CD4-positive, alpha-beta T cell treated with Interferon gamma for 1 hour (primary cell): ENCODE data around the gene DMPK.
"Not testable (repeated sequence)": the region's sequence is repeated elsewhere in the genome, so short reads cannot be mapped to it uniquely, and the experiment has no call there.

Experiments used
- DNase-seq: peaks from one replicate; pipeline ENCODE4 v3.0.0-alpha.2; 2020

Gene DMPK

GRCh38 chr19:45767881-45768654 is 14.2 kb downstream of the DMPK start:
- no peak for DNase-seq

- DNase-seq = no peak
These were observed 14.8 kb downstream of the DMPK start for GRCh38 chr19:45767410-45767880.

DNA sequence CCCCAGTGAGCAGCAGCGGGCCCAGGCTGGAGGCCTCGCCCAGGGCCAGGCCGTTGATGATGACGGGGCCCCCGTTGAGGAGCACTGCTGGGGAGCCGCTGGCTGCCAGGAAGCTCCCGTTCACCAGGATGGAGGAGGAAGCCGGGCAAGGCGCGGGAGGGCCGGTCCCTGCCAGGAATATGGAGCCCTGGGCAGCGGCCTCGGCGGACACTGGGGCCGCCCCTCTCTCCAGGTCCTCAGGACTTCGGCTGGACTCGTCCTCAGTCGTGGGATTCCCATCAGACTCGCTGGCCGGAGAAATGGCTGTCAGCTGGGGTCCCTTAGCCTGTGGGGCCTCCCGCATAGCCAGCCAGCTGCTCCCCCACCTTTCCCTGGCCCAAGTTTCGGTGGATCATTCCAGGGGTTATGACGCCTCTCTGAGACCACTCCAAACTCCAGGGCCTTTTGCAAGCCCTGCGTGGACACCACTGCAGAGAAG is 15.4 kb downstream of the DMPK start:
- DNase-seq = no peak

DNA sequence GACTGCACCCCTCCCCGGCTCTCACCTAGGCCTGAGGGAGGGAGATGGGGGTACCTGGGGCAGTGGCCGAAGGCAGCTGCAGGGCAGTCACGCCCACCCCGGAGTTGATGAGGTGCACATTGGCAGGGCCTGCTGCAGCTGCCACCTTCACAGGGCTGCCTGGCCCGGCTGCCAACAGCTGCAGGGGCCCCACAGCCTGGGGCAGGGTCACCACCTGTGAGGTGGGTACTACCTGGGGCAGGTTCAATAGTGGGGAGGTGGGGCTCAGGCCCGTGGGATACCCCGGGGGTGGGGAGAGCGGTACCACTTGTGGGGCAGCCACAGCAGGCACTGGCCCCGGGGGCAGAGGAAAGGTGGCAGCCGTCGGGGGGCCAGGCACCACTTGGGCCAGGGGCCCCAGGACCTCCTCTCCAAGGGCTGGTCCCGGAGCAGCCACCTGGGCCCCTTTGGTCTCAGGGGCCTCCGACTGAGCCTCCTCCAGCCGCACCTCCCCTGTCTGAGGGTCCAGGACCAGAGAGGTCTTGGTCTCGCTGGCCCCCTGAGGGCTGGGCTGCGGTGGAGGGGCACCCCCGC is 15.9 kb downstream of the DMPK start:
- DNase-seq = no peak

GRCh38 chr19:45765702-45766295 is 16.5 kb downstream of the DMPK start:
- no peak for DNase-seq

DNA sequence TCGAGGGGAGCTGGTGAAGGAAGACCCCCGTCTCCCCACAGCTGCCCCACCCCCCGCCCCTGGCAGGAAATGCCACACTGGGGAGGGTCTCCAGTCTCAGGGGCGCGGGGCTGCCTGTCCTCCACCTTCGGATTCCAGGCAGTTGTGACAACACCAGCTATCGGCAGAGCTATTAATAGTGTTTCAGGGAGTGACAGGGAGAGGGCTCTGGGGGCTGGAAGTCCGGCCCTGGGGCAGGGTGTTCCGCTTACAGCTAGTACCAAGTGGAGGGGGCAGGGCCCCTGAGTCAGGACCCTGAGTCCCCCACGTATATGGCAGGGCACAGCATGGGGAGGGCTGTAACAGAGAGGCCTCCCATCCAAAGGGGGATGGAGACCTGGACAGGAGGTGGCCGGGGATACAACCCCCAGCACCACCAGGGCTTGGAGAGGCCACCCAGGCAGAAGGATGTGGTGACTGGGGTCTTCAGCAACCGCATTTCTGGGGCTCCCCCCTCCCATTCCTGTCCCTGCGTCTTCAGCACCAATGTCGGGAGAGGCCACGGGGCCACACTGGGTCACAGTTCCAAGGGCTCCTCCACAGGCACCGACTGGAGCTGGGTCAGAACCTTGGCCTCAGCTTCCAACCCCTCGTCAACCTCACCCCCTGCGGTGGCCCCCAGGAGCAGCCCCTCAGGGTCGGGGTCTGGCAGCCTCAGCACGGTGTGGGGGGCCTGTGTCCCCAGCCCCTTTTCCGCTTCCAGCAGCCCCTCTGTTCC is 17.2 kb downstream of the DMPK start:
- DNase-seq = no peak

- DNase-seq = no peak
These were observed 17.8 kb downstream of the DMPK start for GRCh38 chr19:45764475-45764874.

DNA sequence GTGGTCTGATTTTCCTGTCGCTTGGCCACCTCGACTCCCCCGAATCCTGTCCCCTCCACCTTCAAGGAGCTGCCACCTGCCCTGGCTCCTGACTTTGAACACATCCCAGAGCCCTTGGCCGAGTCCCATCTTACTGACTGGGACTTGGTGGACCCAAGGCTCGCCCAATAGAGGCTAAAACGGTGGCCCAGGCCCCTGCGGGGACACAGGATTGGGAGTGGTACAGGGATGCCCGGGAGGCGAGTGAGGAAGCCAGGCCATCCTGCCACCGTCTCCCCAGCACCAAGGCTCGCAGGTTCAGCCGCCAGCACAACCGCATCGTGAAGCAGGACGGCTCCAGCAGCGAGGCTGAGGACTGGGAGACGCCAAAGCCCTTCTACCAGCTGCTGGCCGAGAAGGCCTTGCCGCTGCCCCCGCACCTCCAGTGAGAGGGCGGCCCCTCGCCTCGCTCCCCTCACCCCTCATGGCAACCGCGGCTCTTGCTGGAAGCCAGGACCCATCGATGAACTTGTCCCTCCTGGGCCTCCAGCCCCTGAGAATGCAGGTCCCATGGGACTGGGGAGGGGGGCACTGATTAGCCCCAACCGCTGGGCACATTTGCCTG is 18.5 kb downstream of the DMPK start:
- DNase-seq = no peak

GRCh38 chr19:45762870-45763631 is 19.2 kb downstream of the DMPK start:
- DNase-seq = no peak

- DNase-seq = no peak
These were observed 20.6 kb downstream of the DMPK start for GRCh38 chr19:45761714-45762113.

DNA sequence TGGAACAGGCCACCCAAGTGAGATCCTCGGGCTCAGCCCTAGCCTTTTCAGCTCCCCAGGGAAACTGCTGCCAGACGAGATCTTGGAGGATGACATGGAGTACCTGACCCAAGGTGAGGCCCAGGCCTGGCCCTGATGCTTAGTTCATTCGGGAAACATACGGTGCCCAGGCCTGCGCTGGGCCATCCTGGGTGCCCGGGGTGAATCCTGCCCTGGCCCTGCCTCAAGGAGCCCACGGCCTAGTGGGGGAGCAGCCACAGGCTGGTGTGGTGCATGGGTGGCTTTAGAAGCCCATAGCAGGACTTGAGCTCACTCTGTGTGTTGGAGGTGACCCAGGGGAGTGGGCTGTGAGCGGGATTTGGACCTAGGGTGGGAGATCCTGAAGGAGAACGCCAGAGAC is 23.4 kb downstream of the DMPK start:
- DNase-seq = no peak

DNA sequence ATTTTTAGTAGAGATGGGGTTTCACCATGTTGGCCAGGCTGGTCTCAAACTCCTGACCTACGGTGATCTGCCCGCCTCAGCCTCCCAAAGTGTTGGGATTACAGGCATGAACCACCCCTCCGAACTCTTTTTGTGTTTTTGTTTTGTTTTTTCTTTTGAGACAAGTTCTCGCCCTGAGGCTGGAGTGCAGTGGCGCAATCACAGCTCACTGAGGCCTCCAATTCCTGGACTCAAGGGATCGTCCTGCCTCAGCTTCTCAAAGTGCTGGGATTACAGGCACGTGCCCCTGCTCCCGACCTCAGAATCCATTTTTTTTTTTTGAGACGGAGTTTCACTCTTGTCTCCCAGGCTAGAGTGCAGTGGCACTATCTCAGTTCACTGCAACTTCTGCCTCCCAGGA is 24.6 kb downstream of the DMPK start:
- no peak for DNase-seq

DNA sequence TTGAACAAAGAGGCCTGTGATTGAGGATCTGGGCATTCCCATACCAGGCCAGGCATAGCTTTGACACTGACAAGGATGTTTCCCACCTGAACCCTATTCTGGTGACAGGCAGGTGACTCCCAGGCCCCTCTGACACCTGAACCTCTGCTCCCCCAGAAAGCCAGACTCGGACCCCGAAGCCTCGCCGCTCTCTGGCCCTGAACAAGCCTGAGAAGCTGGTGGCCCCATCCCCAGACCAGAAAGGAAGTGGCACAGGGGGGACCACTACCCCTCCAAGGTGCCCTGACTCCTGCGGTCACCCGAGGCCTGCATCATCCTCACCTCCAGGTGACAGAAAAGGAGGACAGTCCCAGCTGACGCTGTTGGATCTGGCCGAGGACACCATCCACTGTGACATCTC is 28.0 kb downstream of the DMPK start:
- DNase-seq = no peak

DNA sequence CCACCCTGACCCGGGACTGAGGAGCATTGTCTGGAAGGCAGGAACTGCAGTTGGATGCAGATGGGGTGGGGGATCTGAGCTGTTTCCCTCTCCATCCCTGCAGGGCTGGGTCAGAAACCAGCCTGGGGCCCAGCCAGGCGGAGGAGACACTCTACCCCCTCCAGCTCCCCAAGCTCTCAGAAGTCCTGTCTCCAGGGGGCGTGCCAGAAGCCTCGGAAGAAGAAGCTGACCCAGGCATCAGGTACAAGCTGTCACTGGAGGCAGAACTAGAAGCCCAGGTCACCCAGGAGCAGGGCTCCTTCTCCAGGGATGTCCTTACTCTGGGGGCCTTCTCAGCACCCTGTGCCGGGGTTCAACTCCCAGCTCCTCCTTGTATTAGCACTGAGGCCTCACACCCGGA is 28.7 kb downstream of the DMPK start:
- DNase-seq = no peak

GRCh38 chr19:45752639-45753038 is 29.7 kb downstream of the DMPK start:
- DNase-seq = no peak

GRCh38 chr19:45751483-45751882 is 30.8 kb downstream of the DMPK start:
- not testable (repeated sequence) for DNase-seq

DNA sequence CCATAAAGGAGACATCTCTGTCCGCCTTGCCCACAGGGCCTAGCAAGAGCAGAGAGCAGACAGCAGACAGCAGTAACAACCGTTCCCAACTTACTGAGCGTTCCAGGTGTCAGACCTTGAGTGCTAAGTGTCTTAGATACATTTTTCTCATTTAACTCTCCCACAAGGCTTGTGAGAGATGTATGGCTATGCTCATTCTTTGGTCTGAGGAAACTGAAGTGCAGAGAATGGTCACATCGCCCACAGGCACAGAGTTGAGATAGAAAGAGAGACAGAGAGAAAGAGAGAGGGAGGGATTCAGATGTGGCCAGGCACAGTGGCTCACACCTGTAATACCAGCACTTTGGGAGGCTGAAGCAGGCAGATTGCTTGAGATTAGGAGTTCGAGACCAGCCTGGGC is 34.8 kb downstream of the DMPK start:
- DNase-seq = no peak

DNA sequence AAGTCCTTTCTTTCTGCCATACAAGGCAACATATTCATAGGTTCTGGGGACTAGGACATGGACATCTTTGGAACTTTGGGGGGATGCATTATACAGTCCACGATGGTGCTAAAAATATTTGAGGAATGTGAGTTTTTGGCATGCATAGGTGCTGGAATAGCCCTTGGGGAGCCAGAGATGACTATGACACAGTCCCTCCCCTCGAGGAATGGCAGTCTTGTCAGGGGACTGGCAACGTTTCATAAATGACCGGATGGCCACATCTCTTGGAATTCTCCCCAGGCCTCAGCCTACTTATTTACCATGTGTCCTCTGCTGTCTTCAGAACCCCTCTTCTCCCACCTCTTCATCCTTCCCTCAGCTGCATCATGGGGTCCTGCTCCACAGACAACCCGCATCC is 35.4 kb downstream of the DMPK start:
- DNase-seq = no peak

GRCh38 chr19:45745606-45746005 is 36.7 kb downstream of the DMPK start:
- DNase-seq = no peak

DNA sequence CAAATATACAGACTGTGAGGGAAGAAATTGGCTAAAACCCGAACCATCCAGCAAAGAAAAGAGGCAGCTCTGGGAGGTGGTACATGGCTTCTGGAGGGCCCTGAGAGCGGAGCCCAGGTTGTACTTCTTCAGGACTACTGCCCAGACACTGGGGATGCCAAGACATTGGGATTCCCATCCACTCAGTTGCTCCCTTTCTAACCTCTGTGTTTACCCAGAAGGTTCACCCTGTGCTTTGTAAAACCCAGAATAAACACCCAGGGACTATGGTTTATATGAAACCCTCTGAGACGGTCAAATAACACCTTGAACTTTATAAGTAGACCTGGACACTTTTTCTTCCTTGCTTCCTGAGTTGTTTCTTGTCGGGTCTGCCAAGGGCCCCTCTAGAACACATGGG is 39.3 kb downstream of the DMPK start:
- no peak for DNase-seq

DNA sequence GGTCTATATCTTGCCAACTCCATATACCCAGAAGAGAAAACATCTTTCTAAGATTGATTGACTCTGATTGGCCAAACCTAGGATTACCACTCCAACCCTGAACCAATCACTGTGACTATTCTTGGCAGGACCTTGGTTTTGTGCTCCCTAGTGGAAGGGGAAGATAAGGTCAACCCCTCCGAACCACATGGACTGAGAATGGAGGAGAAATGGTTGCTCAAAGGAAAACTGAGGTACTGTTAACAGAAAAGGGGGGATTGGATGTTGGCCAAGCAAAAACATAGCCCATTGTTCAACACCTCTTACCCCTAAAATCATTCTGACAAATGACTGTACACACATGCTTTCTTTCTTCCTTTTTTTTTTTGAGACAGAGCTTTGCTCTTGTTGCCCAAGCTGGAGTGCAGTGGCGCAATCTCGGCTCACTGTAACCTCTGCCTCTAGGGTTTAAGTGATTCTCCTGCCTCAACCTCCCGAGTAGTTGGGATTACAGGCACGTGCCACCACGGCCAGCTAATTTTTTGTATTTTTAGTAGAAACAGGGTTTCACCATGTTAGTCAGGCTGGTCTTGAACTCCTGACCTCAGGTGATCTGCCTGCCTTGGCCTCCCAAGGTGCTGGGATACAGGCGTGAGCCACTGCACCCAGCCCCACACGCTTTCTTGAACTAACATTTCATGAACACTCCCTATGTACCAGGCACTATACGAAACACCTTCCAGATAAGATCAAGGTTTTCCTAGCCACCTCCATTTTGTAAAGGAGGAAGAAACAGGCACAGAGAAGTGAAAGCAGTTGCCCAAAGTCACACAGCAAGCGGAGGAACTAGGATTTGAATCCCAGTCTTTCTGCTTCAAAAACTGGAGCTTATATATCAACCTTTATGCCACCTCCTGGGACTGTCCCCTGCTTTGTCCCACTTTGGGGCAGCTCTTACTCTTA is 42.5 kb downstream of the DMPK start:
- no peak for DNase-seq
